Ishikawa (cell line): ENCODE results near the gene LIPN.

Experiments
- CEBPB ChIP-seq: IDR thresholded peaks from 2 replicates; pipeline ENCODE4 v1.6.1; 2012
- CREB1 ChIP-seq: IDR thresholded peaks from 2 replicates; pipeline ENCODE4 v1.6.1; 2012; ENCODE audit warnings: low read depth
- EGR1 ChIP-seq: IDR thresholded peaks from 2 replicates; pipeline ENCODE4 v1.6.1; 2012
- EP300 ChIP-seq: IDR thresholded peaks from 2 replicates; pipeline ENCODE4 v1.6.1; 2012; ENCODE audit warnings: borderline replicate concordance
- FOXM1 ChIP-seq: IDR thresholded peaks from 2 replicates; pipeline ENCODE4 v1.6.1; 2012; ENCODE audit warnings: low read depth, borderline replicate concordance
- NFIC ChIP-seq: IDR thresholded peaks from 2 replicates; pipeline ENCODE4 v1.6.1; 2012
- RAD21 ChIP-seq: IDR thresholded peaks from 2 replicates; pipeline ENCODE4 v1.6.1; 2012; ENCODE audit warnings: low read depth
- TAF1 ChIP-seq: IDR thresholded peaks from 2 replicates; pipeline ENCODE4 v1.6.1; 2012; ENCODE audit warnings: low read depth, mild to moderate bottlenecking
- TEAD4 ChIP-seq: IDR thresholded peaks from 2 replicates; pipeline ENCODE4 v1.6.1; 2012
- YY1 ChIP-seq: IDR thresholded peaks from 2 replicates; pipeline ENCODE4 v1.6.1; 2012; ENCODE audit warnings: low read depth
- TF ChIP-seq, protein P1 (sequence below): IDR thresholded peaks from 2 replicates; pipeline ENCODE4 v1.6.1; 2012; ENCODE audit warnings: low read depth, mild to moderate bottlenecking
- TF ChIP-seq, protein P2 (sequence below): IDR thresholded peaks from 2 replicates; pipeline ENCODE4 v1.6.1; 2012

DNA sequence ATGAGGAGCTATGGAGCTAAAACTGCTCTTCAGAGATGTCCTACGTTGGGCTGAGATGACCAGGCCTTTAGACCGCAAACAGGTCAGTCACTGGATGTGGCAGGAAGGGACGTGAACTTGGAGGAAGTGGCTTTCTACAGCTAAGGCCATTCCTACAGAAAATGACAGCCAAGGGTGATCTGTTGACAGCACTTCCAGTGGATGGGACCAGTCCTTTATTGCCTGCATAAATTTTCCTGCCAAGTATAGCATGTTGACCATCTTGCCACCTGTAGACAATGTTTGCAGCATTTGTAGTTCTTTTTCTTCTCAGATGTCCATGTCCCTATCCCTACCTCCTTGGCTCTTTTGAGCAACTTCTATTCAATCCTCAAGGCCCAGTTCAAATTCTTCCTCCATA, 46.1 kb downstream of the LIPN start:
- TF ChIP-seq EGR1 (no peak), TAF1 (no peak), YY1 (no peak), FOXM1 (no peak), RAD21 (no peak), CEBPB (no peak), TEAD4 (no peak), NFIC (no peak), EP300 (no peak), CREB1 (no peak)
- TF ChIP-seq, protein P1, sequence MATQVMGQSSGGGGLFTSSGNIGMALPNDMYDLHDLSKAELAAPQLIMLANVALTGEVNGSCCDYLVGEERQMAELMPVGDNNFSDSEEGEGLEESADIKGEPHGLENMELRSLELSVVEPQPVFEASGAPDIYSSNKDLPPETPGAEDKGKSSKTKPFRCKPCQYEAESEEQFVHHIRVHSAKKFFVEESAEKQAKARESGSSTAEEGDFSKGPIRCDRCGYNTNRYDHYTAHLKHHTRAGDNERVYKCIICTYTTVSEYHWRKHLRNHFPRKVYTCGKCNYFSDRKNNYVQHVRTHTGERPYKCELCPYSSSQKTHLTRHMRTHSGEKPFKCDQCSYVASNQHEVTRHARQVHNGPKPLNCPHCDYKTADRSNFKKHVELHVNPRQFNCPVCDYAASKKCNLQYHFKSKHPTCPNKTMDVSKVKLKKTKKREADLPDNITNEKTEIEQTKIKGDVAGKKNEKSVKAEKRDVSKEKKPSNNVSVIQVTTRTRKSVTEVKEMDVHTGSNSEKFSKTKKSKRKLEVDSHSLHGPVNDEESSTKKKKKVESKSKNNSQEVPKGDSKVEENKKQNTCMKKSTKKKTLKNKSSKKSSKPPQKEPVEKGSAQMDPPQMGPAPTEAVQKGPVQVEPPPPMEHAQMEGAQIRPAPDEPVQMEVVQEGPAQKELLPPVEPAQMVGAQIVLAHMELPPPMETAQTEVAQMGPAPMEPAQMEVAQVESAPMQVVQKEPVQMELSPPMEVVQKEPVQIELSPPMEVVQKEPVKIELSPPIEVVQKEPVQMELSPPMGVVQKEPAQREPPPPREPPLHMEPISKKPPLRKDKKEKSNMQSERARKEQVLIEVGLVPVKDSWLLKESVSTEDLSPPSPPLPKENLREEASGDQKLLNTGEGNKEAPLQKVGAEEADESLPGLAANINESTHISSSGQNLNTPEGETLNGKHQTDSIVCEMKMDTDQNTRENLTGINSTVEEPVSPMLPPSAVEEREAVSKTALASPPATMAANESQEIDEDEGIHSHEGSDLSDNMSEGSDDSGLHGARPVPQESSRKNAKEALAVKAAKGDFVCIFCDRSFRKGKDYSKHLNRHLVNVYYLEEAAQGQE: no peak
- TF ChIP-seq, protein P2, sequence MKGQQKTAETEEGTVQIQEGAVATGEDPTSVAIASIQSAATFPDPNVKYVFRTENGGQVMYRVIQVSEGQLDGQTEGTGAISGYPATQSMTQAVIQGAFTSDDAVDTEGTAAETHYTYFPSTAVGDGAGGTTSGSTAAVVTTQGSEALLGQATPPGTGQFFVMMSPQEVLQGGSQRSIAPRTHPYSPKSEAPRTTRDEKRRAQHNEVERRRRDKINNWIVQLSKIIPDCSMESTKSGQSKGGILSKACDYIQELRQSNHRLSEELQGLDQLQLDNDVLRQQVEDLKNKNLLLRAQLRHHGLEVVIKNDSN: no peak
